Heart left ventricle (tissue), 16 donors: ENCODE results near the gene EXOSC10. TPM values are rescaled to one million over a fixed set of nuclear protein-coding genes. Genes with fewer than 3 reads are reported as not detected.

Experiments used
- ATAC-seq, 4 donors: fragments of 200-7000 bp; cut with Tn5 transposase; one replicate each; pipeline ENCODE4 v1.9.1; 2020 to 2022; ENCODE audit warnings: moderate library complexity in 4 of 4, mild to moderate bottlenecking in 3 of 4, moderate number of reproducible peaks in 1 of 4
- DNase-seq, 5 donors: peaks; one replicate each; pipeline ENCODE4 v3.0.0-alpha.2; 2020
- H3K27ac ChIP-seq, 12 donors: fragments of 200-600 bp; sonication (generic) in 4 of 12; one replicate each; pipeline versions ENCODE4 v1.5.0 to v1.8.0; 2016 to 2022; ENCODE audit warnings: mild to moderate bottlenecking in 2 of 12
- H3K27me3 ChIP-seq, 9 donors: fragments of 200-600 bp; sonication (generic) in 2 of 9; one replicate each; pipeline versions ENCODE4 v1.5.1 to v1.8.0; 2016 to 2022; ENCODE audit warnings: mild to moderate bottlenecking in 3 of 9
- H3K36me3 ChIP-seq, 9 donors: fragments of 200-600 bp; sonication (generic) in 2 of 9; one replicate each; pipeline versions ENCODE4 v1.5.0 to v1.8.0; 2018 to 2022; ENCODE audit warnings: mild to moderate bottlenecking in 2 of 9
- H3K4me1 ChIP-seq, 12 donors: fragments of 200-600 bp; sonication (generic) in 4 of 12; one replicate each; pipeline versions ENCODE4 v1.5.0 to v1.8.0; 2016 to 2022; ENCODE audit warnings: mild to moderate bottlenecking in 3 of 12
- H3K4me3 ChIP-seq, 12 donors: fragments of 200-600 bp; sonication (generic) in 4 of 12; one replicate each; pipeline versions ENCODE4 v1.5.0 to v1.8.0; 2017 to 2022; ENCODE audit warnings: mild to moderate bottlenecking in 9 of 12, moderate library complexity in 4 of 12
- H3K9me3 ChIP-seq, 12 donors: fragments of 200-600 bp; sonication (generic) in 4 of 12; one replicate each; pipeline versions ENCODE4 v1.5.0 to v1.8.0; 2016 to 2022; ENCODE audit warnings: mild to moderate bottlenecking in 1 of 12
- CTCF ChIP-seq, 12 donors: fragments of 200-600 bp; sonication (generic) in 4 of 12; IDR thresholded peaks; one replicate each; pipeline versions ENCODE4 v1.5.0 to v1.8.0; 2018 to 2022; ENCODE audit warnings: antibody characterized with exemption in 12 of 12, mild to moderate bottlenecking in 5 of 12
- POLR2A ChIP-seq, 2 donors: fragments of 450-650 bp; IDR thresholded peaks; one replicate each; pipeline ENCODE4 v1.6.1; 2017; ENCODE audit warnings: antibody characterized with exemption in 2 of 2, mild to moderate bottlenecking in 2 of 2, moderate library complexity in 2 of 2
- WGBS, 4 donors: extraction: QIAGEN DNeasy Blood & Tissue Kit in 2 of 4; methylation state at CpG; one replicate each; pipeline versions ENCODE4 v1.1.5 to v1.1.7; 2013 to 2018; 5-methylcytosine and 5-hydroxymethylcytosine counted together
- intact Hi-C, 10 donors: fragments of 100-400 bp; cut with DNase I; formaldehyde crosslinking; loops; one replicate each; pipeline versions ENCODE4 v1.11.1 to v1.14.2; 2022
- polyA plus RNA-seq, 2 donors: library from polyadenylated mRNA; stranded (reverse); fragments of 200-250 nt; gene quantifications; one replicate each; pipeline ENCODE4 v1.2.3, GENCODE V29; 2013
- total RNA-seq, 9 donors: library from RNA; depleted of rRNA in 2 of 9; stranded (reverse); fragments of >200 nt in 2 of 9; fragmentation: NEBNext Ultra II Directional in 3 of 9; extraction: Animal tissue kit (Norgen Biotek cat#: 25700) in 3 of 9; gene quantifications; one replicate each; pipeline versions ENCODE4 v1.1.0 to v1.2.4, GENCODE V29; 2016 to 2023
- donor health status: ischemic (EF 13 %, LVEDD 7.1; RV severe dilation, severe dysfunction).
- donor health status: healthy with polysubstance abuse.
- donor health status: DM: no; HTN: yes; CAD: no.
- donor health status: DM: no; HTN: no; CAD: no.
- donor health status: ischemic (EF 25% LVEDD 6.9; RV normal size, moderate dysfunction).
- donor health status: ischemic (EF 25% LVEDD 5.7; RV mildly dilated, moderate dysfunction).
- donor health status: healthy.
- donor health status: DM: yes; HTN: yes; CAD: no.
- donor health status: ischemic (EF 35%, LVEDD 5.7; RV mildly dilated, moderate dysfunction).
- donor health status: nonischemic (EF 11% LVEDD 7.7; RV severe dilation, severe dysfunction).
- donor health status: DM: yes; HTN: yes; CAD: no.
- donor health status: PGD.
- donor health status: ischemic (EF 29% LVEDD 5.4; RV normal size, mild dysfunction).
- donor health status: nonischemic (EF 23%, LVEDD 6.1; RV moderate dilation, normal function).

EXOSC10 gene
- total and polyA plus RNA-seq, 11 donors = 16.4 to 34.8 (median 22.5) TPM

GRCh38 chr1:11044849-11045427, 54.7 kb downstream of the EXOSC10 start:
- Histone ChIP-seq H3K27ac (no peak overlapping the region), H3K4me1 (no peaks in the 10 kb centered on the region), H3K4me3 (no peak overlapping the region), H3K36me3 (no peaks in the 10 kb centered on the region), H3K27me3 (no peaks in the 10 kb centered on the region), H3K9me3 (no peaks in the 10 kb centered on the region)
- no peak for TF ChIP-seq CTCF (IDR thresholded peaks at IDR 0.05)
- no peak for TF ChIP-seq POLR2A (IDR thresholded peaks at IDR 0.05)
- WGBS, 4 donors = 83 to 88% (median 85%) methylated on average over 11 to 16 of the region's 16 CpGs
- DNase-seq (no peak), ATAC-seq (peak in 1 of 4 donors; percentile 13)
- intact Hi-C loops = loop anchor here in 1 of 10 donors (10.0 kb wide), 1 partner anchor 680 kb away; no protein-coding TSS in a partner anchor

GRCh38 chr1:11044086-11044848, 55.4 kb downstream of the EXOSC10 start:
- no peak for DNase-seq
- no peak for ATAC-seq
- no peak overlapping the region for H3K27ac ChIP-seq
- no peak overlapping the region for H3K4me3 ChIP-seq
- no peaks in the 10 kb centered on the region for H3K27me3 ChIP-seq
- H3K9me3 ChIP-seq = no peaks in the 10 kb centered on the region
- 78 to 80% (median 80%) methylated on average over 14 to 16 of the region's 16 CpGs for WGBS, 4 donors
- intact Hi-C loops = loop anchor here in 1 of 10 donors (10.0 kb wide), 1 partner anchor 681 kb away; no protein-coding TSS in a partner anchor
- no peaks in the 10 kb centered on the region for H3K36me3 ChIP-seq
- no peak for TF ChIP-seq POLR2A (IDR thresholded peaks at IDR 0.05)
- no peak for TF ChIP-seq CTCF (IDR thresholded peaks at IDR 0.05)
- no peaks in the 10 kb centered on the region for H3K4me1 ChIP-seq

GRCh38 chr1:11042995-11043874, 56.4 kb downstream of the EXOSC10 start:
- Histone ChIP-seq H3K36me3 (no peaks in the 10 kb centered on the region), H3K9me3 (no peaks in the 10 kb centered on the region), H3K27me3 (no peaks in the 10 kb centered on the region), H3K4me1 (peaks cover 0 to 3% (median under 1%) of the 10 kb centered on the region in 12 donors), H3K4me3 (no peak overlapping the region), H3K27ac (no peak overlapping the region)
- no peak for DNase-seq
- intact Hi-C loops = loop anchor here in 1 of 10 donors (10.0 kb wide), 1 partner anchor 682 kb away; no protein-coding TSS in a partner anchor
- no peak for ATAC-seq
- 73 to 82% (median 75%) methylated on average over 16 to 19 of the region's 19 CpGs for WGBS, 4 donors
- TF ChIP-seq CTCF (IDR thresholded peaks at IDR 0.05) (no peak), POLR2A (IDR thresholded peaks at IDR 0.05) (no peak)
